ENCODE results near the gene MAGI2.

DNA sequence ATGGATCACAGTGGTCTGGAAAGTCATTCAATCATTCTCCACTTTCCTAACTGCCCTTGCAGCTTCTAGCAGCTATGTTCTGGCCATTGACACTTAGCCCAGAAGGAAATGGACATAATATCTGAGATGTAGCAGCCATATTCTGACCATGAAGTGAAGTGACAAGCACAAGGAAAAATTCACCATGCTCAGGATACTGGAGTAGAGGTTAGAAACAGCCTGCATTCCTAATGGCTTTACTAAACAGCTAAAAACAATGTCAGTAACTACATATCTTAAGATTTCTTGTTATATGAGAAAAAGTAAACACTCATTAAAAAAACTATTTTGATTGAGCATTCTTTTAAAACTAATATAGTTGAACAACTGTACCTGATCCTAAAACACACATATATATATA, 443.8 kb downstream of the MAGI2 start:
- TF ChIP-seq SETDB1 (CRISPR knock-in tag; IDR thresholded peaks at IDR 0.05; ENCODE audit: borderline replicate concordance) (no peak), ZNF512 (CRISPR knock-in tag; IDR thresholded peaks at IDR 0.05) (no peak), CTCF (CRISPR knock-in tag; IDR thresholded peaks at IDR 0.05) (no peak), EP300 (IDR thresholded peaks at IDR 0.05; ENCODE audit: low read depth in 2 of 2, low read length in 2 of 2) (no peak), EP300 (CRISPR knock-in tag; IDR thresholded peaks at IDR 0.05; ENCODE audit: borderline replicate concordance) (no peak), MAFF (IDR thresholded peaks at IDR 0.05; ENCODE audit: low read depth, low read length) (no peak), CHD2 (IDR thresholded peaks at IDR 0.05; ENCODE audit: low read depth, low read length) (no peak), TBL1XR1 (IDR thresholded peaks at IDR 0.05; ENCODE audit: borderline replicate concordance, low read length, partially characterized antibody) (no peak), ZNF652 (CRISPR knock-in tag; IDR thresholded peaks at IDR 0.05; ENCODE audit: borderline replicate concordance, low read depth) (no peak), ZNF780A (CRISPR knock-in tag; IDR thresholded peaks at IDR 0.05) (no peak), MYC (CRISPR knock-in tag; IDR thresholded peaks at IDR 0.05; ENCODE audit: borderline replicate concordance) (no peak), SMC3 (IDR thresholded peaks at IDR 0.05; ENCODE audit: low read length) (no peak)
